Fibroblast of peridontal ligament (primary cell): ENCODE data around the gene RGL1.
"Not testable (repeated sequence)": the region's sequence is repeated elsewhere in the genome, so short reads cannot be mapped to it uniquely, and the experiment has no call there.

Experiments used
- DNase-seq: peaks from one replicate; pipeline ENCODE4 v3.0.0-alpha.2; 2010; ENCODE audit errors: extremely low read depth

RGL1 gene

DNA sequence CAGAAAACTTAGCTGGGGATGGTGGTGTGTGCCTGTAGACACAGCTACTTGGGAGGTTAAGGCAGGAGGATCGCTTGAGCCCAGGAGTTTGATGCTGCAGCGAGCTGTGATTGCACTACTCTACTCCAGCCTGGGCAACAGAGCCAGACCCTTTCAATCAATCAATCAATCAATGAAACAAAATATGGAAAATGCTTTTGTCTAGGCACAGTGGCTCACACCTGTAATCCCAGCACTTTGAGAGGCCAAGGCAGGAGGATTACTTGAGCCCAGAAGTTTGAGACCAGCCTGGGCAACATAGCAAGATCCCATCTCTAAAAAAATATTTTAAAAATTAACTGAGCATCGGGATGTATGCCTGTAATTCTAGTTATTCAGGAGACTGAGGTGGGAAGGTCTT lies 19.0 kb upstream of the RGL1 start:
- DNase-seq, result not testable (repeated sequence)

DNA sequence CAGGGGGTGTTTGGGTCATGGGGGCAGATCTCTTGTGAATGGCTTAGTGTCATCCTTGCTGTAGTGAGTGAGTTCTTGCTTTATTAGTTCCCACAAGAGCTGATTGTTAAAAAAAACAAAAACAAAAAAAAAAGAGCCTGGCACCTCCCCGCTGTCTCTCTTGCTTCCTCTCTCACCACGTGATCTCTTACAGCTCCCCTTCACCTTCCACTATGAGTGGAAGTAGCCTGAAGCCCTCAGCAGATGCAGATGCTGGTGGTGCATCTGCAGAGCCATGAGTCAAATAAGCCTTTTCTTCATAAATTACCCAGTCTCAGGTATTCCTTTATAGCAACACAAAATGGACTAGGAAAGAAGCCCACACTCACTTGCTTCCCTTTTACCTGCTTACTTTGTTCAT lies 17.2 kb upstream of the RGL1 start:
- no peak for DNase-seq

DNA sequence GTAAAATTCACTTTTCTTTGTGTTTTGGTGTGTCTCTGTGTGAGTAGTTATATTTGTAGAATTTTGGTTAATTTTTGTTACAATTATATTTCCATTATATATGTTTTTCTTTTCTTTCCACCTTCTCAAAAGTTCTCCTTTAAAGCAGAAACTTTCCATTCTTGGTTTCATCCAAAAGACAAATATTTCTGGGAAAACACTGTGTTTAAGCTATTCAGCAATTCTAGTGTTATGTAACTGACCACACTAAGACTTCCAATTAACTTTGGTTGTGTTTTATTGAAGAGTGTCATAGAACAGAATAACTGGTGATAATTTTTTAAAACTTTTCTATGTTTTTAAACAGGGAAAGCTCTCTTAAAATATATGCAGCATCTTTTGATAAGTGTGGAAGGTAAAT lies 13.6 kb upstream of the RGL1 start:
- peak; percentile 41 for DNase-seq

DNA sequence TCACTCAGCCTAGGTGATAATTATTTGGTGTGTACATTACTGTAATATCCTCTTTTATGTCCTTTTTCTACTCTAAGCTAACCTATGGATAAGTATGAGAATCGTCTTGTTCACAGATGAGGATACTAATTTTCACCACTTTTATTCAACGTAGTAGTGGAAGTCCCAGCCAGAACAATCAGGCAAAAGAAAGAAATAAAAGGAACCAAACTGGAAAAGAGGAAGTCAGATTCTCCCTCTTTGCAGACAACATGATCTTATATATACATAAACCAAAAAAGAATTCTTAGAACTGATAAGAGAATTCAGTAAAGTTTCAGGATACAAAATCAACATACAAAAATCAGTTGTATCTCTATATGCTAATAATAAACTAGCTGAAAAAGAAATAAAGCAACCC lies 12.6 kb upstream of the RGL1 start:
- DNase-seq, result no peak

- no peak for DNase-seq
Observed at GRCh38 chr1:183794088-183794487, 10.8 kb upstream of the RGL1 start.

DNA sequence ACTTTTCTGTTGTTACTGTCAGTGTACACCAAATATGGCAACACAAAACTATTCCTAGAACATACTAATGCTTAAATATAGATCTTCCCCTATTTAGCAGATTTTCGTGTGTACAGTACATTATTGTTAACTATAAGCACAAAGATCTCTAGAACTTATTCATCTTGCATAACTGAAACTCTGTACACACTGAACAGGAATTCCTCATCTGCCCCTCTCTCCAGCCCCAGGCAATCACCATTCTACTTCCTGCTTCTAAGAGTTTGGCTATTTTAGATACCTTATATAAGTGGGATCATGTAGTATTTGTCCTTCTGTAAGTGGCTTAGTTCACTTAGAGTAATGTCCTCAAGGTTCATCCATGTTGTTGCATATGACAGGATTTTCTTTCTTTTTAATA lies 4.5 kb upstream of the RGL1 start:
- no peak for DNase-seq

DNA sequence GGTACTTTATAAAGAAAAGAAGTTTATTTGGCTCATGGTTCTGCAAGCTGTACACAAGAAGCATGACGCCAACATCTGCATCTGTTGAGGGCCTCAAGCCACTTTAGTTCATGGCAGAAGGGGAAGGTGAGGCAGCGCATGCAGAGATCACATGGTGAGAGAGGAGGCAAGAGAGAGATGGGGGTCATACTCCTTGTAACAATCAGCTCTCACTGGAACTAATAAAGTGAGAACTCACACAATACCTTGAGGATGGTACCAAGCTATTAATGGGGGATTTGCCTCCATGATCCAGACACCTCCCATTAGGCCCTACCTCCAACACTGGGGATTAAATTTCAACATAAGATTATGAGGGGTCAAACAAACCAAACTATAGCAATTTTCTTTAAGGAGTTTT lies 3.3 kb upstream of the RGL1 start:
- no peak for DNase-seq

DNA sequence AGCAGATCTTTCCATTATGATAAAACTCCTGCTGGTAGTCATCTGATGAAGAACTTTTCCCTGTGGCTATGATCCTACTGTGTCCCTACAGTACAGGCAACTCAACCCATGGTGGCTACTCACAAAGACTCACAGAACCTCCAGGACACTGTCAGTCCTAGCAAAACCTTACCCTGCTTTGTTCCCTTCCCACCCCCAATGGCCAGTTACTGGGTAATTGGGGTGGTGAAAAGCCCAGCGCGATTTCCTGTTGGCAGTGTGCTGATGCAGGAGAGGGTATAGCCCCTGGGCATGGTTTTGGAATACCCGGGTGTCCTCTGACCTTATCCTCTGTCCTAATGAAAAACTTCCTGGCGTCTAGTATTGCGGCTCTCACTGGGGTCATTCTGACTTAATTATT lies 533 bp upstream of the RGL1 start:
- DNase-seq, result no peak

DNA sequence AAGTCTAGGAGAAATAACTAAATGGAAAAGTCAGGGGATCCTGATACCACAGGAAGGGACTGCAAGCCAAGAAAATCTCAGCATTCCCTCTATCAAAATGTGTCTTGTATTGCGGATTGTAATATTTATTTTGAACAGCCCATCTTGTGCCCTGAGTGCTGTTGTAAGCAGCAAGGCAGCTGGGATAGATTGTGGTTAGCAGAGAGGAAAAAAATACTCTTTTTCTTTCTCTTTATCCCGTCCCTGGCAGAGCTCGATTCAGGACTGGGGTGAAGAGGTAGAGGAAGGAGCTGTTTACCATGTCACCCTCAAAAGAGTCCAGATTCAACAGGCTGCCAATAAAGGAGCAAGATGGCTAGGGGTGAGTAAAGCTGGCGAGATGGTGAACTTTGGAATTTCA lies 1.2 kb downstream of the RGL1 start:
- DNase-seq, result peak; percentile 88

- DNase-seq, result no peak
Observed at GRCh38 chr1:183806675-183807074, 1.8 kb downstream of the RGL1 start.

DNA sequence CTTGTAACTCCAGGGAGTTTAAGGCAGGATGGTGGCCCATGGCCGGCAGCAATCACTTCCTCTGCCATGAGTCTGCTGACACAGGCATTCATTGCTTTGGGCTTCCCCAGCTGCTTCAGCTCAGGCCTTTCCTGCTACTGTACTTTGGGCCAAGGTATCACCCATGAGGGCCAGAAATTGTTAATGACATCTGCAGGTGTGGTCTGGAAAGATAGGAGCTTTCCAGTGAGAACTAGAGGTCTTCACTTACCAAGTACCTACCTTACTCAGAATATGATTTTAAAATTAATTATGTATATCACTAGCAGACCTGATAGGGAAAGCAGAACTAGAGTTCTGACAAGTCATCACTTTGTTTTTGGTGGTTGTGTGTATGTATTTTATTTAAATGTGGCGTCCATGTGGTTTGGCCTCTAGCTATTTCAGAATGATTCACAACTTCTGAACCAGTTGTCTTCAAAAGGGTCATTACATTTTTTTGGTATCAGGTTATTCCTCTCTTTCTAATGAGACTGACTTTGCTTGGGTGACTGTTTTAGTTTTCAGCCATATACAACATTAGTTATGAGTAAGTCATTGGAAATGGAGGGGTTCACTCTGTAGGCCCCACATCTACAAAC lies 2.7 kb downstream of the RGL1 start:
- peak; percentile 87 for DNase-seq

GRCh38 chr1:183808296-183809027 lies 3.5 kb downstream of the RGL1 start:
- peak; percentile 41 for DNase-seq

GRCh38 chr1:183810121-183810520 lies 5.2 kb downstream of the RGL1 start:
- DNase-seq, result no peak

GRCh38 chr1:183810756-183811544 lies 6.0 kb downstream of the RGL1 start:
- no peak for DNase-seq

DNA sequence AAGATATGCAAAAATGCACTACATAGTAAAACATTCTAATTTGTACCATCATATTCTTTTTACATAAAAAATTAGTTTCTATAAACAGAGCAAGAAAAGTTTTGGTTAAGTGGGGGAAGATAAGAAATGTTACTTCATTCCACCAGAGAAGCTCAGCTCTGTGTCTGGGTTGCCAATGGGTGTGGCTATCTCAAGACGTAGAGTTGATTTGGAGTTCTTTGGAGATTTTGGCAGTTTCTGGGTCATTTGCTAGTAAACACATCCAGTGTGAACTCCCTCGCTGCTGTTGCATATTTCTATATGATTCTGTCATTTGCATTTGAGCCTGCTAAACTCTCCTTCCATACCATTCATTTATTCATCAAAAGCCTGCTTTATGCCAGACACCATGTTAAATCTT lies 7.2 kb downstream of the RGL1 start:
- DNase-seq, result no peak

- peak; percentile 86 for DNase-seq
Observed at GRCh38 chr1:183812686-183813569, 8.0 kb downstream of the RGL1 start.

GRCh38 chr1:183814121-183814681 lies 9.3 kb downstream of the RGL1 start:
- DNase-seq, result no peak

GRCh38 chr1:183816110-183816509 lies 11.2 kb downstream of the RGL1 start:
- no peak for DNase-seq

GRCh38 chr1:183817576-183818288 lies 12.8 kb downstream of the RGL1 start:
- DNase-seq, result peak; percentile 23

- DNase-seq, result no peak
Observed at GRCh38 chr1:183819059-183819458, 14.1 kb downstream of the RGL1 start.

- DNase-seq, result no peak
Observed at GRCh38 chr1:183821309-183821888, 16.5 kb downstream of the RGL1 start.
